VCaP (cell line): ENCODE results near the gene SLC22A12.
A peak's percentile ranks its signal among the peaks of the same experiment; 100 is the strongest.

ENCODE experiments used
- H3K27ac ChIP-seq: fragments of 450-650 bp; 2 replicates; pipeline ENCODE4 v1.5.1; 2017
- TF ChIP-seq, protein P1 (sequence below): fragments of 450-650 bp; conservative IDR thresholded peaks from 2 replicates; pipeline ENCODE4 v1.5.1; 2017; ENCODE audit warnings: mild to moderate bottlenecking, moderate library complexity

SLC22A12 gene

DNA sequence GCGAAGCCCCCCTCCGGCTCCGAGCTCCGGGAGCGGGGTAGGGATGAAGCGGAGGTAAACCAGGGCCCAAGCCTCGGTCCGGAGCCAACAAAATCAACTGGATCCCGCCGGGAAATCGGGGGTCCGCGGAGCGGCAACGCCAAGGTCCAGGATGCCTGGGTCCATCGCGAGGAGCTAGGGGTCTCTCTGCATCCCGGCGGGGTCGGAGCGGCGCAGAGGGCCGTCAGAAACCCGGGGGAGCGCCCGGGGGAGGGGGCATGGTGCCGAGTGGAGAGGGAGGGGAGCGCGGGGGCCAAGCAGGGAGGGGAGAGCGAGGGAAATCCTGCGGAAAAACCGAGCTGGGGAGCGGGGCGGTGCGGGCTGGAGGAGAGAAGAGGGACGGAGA, 51.8 kb downstream of the SLC22A12 start:
- peak overlapping the region; percentile 44; the same call in 1 of the 2 replicates for H3K27ac ChIP-seq
- TF ChIP-seq, protein P1, sequence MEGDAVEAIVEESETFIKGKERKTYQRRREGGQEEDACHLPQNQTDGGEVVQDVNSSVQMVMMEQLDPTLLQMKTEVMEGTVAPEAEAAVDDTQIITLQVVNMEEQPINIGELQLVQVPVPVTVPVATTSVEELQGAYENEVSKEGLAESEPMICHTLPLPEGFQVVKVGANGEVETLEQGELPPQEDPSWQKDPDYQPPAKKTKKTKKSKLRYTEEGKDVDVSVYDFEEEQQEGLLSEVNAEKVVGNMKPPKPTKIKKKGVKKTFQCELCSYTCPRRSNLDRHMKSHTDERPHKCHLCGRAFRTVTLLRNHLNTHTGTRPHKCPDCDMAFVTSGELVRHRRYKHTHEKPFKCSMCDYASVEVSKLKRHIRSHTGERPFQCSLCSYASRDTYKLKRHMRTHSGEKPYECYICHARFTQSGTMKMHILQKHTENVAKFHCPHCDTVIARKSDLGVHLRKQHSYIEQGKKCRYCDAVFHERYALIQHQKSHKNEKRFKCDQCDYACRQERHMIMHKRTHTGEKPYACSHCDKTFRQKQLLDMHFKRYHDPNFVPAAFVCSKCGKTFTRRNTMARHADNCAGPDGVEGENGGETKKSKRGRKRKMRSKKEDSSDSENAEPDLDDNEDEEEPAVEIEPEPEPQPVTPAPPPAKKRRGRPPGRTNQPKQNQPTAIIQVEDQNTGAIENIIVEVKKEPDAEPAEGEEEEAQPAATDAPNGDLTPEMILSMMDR, result no peak

DNA sequence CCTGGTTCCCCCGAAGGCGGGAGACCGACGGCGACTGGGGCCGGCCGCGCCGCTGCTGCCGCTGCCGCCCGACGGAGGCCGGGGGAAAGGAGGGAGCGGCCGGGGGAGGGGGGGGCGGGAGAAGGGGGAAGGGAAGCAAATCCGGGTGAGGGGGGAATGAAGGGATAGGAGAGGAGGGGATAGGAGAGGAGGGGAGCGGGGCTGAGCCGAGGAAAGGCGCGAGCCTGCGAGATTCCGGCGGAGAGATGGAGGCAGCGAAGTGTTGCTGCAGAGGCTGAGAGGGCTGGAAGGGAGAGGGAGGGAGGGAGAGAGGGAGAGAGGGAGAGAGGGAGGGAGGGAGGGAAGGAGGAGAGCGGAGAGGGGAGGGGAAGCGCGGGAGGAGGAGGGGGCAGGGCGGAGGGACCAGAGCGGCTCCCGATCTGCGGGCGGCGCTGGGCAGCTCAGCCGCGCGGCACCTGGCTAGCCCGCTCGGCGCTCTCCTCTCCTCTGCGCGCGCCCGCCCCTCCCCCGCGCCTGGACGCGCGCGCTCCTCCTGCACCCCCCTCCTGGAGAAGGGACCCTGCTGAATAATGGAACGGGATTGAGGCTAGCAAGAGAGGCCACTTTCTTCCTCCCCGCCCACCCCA, 52.3 kb downstream of the SLC22A12 start:
- peak overlapping the region; percentile 44; the same call in 1 of the 2 replicates for H3K27ac ChIP-seq
- TF ChIP-seq, protein P1, result 0 out of 2 replicates have a peak, but pooled peaks have one; percentile 18

DNA sequence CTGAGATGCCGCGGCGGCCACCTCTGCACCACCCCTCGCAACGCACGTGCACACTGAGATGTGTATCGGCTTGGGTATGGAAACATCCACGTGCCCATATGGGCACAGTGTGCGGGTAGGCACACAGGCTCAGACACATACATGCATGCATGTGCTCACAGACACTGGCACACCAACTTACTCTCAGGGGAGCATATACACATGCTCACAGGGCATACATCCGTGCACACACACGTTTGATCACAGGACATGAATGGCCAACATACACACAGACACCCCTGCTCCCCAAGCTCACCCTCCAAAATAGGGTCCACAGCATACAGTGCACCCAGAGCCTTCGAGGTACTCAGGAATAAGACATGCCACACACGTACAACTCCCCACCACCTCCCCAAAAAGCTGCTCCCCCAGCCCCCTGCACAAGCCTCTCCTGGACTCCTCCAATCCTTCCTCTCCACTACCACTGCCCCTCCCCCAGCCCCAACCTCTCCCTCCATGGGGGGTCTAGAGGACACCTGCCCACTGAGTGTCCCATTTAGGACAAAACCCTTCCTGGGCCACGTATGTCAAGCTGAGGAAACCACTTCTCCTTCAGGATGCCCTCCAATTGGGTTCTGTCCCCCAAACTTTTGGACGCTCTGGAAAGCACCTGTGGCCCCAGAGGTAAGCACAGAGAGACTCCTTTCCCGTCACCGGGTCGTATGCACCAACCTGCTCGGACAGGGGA, 53.1 kb downstream of the SLC22A12 start:
- peak overlapping the region; percentile 44; the same call in 1 of the 2 replicates for H3K27ac ChIP-seq
- TF ChIP-seq, protein P1, result no peak

DNA sequence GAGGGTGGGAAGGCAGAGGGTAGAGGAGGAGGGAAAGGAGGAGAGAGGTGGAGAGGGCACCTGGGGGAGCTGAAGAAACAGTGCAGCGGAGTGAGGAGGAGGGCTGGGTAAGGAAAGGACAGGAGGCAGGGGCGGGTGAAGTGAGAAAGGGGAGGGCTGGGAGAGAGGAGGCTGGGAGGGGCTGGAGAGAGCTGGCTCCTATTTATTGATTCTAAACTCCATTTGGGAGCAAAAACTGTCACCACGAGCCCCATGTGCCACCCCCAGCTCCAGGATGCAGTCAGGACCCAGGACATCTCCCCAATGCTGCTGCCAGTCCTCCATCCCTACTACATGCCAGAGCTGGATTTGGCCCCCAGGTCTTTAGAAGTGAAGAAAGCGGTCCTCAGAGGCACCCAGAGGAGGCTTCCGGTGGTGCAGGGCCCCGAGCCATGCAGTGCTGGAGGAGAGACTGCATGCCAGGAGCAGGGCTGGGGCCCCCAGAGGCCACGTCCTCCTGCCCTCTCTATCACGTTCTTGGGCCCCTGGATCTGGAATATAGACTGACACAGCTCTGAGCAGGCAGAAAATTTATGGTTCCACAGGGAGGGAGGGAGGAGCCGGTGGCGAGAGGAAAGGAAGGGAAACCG, 53.7 kb downstream of the SLC22A12 start:
- H3K27ac ChIP-seq, result no peak overlapping the region; the same call in 1 of the 2 replicates
- TF ChIP-seq, protein P1, result peak; percentile 59

DNA sequence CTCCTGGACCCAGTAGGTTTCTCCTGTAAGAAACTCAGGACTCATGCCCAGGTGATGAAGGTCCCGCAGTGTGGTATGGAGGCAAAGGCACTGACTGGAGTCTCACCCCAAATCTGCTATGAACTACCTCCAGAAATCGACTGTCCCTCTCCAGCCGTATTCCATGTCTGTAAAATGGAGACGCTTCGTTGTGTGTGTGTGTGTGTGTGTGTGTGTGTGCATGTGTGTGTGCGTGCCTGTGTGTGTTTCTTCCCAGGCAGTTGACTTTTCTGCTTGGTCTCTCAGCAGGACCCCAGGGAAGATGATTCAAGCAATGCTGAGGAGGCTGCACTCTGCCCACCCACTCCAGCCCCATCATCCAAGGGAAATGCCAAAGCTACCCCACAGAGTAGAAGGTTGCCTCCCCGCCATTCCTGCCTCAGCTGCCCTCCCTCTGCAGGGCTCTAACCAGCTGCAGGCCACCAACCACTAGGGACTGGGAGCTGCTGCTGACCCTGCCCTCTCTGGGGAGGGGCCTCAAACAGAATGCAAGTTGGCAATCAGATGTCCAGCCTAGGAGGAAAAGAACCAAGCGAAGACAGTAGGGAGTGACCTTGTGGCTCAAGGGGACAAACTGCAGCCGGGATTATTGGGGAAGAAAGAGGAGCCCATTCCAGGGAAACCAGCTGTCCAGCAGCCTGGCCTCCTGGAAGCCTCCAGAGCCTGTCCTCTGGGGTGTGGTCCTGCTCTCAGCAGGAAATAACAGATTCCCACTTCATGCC, 56.2 kb downstream of the SLC22A12 start:
- TF ChIP-seq, protein P1, result no peak
- H3K27ac ChIP-seq, result no peak overlapping the region

DNA sequence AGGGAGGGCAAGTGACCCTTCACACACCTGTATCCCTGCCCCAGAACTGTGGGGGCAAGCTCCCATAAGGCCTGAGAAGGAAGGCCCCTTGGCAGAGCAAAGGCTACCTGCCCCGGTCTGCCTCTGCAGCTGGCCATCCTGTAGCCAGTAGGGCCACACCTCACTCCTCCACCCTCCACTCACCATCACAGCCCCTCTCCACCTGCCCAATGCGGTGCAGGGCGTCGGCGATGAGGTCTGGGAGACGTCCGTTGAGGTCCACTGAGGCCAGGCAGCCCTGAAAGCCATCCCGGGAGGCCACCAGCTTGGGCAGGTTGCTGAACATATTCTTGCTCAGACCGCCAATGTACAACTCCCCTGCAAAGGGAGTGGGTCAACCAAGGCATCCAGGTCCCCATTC, 57.5 kb downstream of the SLC22A12 start:
- TF ChIP-seq, protein P1, result no peak
- H3K27ac ChIP-seq, result no peak overlapping the region

DNA sequence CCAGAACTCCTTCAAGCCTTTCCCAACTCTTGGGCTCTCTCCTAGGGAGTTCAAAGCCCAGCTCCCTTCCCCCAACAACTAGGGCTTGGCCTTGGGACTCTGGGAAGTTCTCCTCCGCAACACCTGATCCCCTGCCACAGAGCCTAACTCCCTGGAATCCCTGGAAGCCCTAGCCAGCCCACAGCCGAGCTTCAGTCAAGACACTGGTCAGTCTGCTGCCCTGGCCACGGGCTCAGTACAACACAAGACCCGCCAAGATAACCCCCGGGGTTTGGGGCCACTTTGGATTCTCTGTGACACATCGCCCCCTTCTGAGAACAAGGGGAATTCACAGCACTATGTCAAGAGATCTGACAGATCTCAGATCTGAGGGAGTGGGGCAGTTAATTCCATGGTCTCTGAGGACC, 58.3 kb downstream of the SLC22A12 start:
- H3K27ac ChIP-seq, result no peak overlapping the region
- TF ChIP-seq, protein P1, result peak; percentile 92
